HG03060 (cell line): ENCODE data around the gene PROB1.
"Not testable (repeated sequence)": the region's sequence is repeated elsewhere in the genome, so short reads cannot be mapped to it uniquely, and the experiment has no call there.

ENCODE experiments used
- ATAC-seq: cut with Tn5 transposase; IDR thresholded peaks from one replicate; pipeline ENCODE4 v1.9.1; 2021; ENCODE audit warnings: low read depth, moderate number of reproducible peaks; ENCODE audit not compliant: unreplicated experiment

Gene PROB1

DNA sequence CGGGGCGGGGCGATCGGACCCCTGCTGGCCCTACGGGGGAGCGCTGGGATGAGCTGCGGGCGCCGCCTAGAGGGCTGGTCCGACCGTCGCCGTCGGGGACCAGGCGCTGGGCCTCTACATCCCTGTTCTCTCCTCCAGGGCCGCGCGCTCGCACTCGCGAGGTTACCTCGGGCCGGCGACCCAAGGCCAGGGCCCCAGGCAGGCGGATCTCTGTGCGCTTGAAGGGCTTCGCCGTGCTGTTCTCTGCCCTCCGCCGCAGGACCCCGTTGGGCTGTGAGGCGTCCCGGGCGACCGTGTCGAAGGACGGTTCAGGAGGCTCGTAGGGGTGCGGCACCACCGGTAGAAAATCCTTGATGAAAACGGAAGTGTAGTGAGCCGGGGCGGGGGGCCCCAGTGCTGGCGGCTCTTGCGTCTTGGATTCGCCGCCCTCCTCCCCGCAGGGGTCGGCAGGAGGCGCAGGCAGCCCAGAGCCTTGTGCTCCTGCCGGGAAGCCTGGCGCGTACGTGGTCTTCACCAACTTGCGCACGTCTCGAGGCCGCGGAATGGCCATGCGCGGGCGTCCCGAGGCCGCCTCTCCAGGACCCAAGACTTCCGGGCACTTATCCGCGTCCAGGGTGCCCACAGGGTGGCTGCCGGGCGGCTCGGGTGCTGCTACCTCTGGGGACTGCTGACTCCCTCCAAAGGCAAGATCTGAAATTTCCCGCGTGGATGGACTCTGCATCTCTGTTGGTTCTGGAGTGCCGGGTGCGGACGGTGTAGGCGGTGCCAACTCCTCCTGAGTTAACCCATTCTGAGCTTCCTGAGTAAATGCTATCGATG lies 2.0 kb downstream of the PROB1 start:
- no peak for ATAC-seq

DNA sequence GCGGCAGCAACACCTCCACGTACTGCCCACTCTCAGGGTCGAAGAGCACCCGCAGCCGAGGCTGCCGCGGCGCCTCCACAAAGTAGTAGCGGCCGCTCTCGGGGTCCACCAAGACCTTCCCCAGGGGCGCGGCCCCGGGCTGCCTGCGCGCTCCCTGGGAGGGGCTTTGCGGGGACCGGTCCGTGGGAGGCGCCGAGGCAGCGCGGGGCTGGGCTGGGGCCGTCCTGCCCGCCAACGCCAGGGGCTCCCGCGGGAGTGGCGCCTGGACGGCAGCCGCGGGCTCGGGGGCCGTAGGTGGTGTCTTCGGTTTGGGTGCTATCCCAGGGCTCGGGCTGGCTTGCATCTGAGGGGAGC lies 2.6 kb downstream of the PROB1 start:
- no peak for ATAC-seq

DNA sequence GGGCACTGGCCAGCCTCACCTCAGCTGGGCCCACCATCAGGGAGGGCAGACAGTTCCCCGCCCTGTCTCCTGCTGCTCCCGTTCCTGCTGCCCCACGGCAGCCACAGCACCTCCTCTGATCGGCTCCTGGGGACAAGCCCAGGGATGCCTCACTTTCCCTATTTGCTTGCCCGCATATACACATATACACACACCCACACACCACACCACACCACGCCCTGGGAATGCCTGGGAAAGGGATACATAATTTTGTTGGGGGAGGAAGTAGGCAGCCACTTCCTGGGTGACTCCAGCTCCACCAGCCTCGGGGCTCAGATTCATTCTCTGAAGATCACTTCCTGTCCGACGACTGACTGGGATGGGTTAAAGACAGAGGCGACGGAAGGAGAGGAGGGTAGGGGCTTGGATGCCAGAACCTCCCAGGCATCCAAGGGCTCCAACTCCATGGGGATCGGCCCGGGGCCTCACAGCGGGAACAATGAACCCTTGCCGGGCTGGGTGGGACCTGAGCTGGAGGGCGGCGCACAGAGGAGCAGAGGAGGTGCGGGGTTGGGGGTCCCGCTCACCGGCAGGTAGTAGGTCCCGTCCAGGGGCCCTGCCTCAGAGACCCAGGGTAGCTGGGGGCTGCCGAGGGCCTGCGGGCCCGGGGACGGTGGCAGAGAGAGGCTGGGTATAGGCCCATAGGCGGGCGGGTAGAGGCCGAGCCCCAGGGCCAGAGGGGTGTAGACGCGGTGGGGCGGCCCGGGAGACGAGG lies 3.2 kb downstream of the PROB1 start:
- ATAC-seq: no peak

GRCh38 chr5:139390639-139391569 lies 4.0 kb downstream of the PROB1 start:
- ATAC-seq: no peak

GRCh38 chr5:139389701-139390638 lies 4.9 kb downstream of the PROB1 start, which contains the start of gene MZB1:
MZB1 (minus strand) TSS chr5:139389913; CDS start chr5:139389856, 57 bp downstream.
- ATAC-seq: peak; percentile 31

DNA sequence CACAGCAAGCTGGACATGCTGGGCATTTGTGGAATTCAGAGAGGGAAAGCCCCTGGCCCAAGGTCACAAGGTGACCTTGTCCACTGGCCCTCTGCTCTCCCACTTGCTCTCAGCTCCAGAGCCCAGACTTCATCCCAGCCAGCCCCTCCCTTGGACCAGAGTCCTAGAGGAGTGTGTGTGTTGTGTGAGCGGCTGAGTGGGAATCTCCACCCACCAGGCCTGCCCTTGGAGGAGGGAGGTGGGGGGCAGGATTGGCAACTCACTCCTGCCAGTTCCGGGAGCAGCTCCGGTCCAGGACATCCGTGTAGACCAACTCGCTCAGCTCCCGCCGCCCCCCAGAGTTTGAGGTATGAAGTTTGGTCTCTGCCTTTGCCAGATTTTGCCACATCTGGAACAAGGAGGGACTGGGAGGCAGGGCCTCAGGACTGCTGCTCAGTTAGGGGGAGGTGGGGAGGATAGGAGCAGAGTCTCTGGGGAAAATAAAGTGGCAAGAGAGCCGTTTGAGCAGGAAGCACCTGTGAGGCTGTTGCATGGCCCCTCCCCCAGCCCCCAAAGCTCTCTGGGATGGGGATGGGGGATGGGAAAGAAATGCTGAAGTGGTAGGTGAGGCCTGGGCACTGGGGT lies 6.6 kb downstream of the PROB1 start:
- ATAC-seq: no peak

GRCh38 chr5:139387611-139388197 lies 7.2 kb downstream of the PROB1 start:
- no peak for ATAC-seq

DNA sequence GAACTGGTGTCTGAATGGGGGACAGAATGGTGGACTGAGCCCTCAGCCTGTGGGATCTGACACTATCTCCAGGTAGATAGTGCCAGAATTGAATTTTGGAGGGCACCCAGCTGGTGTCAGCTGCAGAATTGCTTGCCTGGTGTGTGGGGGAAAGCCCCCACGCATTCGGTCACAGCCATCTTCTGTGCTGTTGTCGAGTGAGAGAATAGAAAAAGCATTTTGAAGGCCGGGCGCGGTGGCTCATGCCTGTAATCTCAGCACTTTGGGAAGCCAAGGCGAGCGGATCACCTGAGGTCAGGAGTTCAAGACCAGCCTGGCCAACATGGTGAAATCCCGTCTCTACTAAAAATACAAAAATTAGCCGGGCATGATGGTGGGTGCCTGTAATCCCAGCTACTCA lies 7.9 kb downstream of the PROB1 start:
- not testable (repeated sequence) for ATAC-seq

DNA sequence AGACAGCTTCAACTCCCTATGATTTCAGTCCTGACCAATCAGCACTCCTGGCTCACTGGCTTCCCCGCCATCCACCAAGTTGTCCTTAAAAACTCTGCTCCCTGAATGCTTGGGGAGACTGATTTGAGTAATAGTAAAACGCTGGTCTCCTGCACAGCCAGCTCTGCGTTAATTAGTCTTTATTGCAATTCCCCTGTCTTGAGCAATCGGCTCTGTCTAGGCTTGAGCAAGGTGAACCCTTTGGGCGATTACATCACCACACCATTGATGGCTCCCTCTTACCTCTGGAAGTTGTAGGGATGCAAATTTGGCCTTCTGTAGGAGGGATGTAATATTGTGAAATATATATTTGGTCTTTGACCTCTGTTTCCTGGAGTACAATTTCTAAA lies 8.9 kb downstream of the PROB1 start:
- no peak for ATAC-seq

- ATAC-seq: no peak
Observed at GRCh38 chr5:139385061-139386049, 9.5 kb downstream of the PROB1 start.

DNA sequence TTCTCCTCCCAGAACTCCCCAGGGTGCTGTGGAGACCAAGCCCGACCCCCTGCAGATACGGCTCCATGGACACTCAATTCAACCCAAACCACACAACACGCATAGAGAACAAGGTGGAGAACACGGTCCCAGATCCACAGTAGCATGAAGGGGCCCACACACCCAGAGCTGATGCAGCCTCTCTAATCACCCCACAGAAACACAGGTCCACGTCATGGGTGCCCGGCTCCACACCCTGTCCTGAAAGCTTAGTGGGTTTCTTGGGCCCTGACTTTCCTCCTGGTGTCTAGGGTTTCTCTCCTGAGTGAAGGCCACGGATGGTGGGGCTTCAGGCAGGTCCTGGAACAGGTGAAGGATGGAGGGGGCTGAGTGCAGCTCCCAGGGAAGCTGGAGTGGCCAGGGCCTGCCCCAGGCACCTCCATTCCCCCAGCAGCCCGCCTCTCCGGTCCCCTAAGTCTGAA lies 10.3 kb downstream of the PROB1 start:
- ATAC-seq: no peak

- no peak for ATAC-seq
Observed at GRCh38 chr5:139383993-139384590, 10.8 kb downstream of the PROB1 start.

DNA sequence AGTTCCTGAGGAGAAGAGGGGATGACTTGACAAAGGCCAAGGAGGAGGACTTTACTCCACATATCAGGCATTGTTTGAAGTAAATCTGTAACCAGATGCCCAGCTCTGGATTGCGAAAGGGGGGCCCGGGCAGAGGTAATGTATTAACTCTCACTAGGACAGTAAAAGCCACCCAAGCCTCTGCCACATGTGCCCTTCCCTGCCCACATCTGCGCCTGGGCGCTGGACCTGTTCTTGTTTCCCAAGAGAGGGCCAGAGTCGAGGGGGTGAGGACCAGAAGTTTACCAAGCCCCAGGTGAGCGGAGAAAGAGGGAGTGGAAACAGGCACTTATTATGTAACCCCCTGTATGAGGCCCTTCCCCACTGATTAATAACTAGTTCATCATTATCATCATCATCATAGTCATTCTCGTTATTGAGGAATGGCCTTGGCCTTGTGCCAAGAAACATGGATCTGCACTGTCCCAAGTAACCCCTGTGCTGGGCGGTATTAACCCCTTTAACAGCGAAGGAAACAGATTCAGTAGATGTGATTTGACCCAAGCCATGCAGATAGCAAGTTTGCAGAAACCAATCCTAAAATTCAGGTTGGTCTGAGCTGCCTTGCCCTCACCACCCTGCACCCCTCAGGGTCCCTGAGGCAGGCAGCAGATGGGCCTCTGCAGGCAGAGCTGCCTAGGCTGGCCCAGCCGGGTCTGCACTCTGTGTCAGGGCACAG lies 11.5 kb downstream of the PROB1 start, which contains the start of gene SLC23A1:
Gene SLC23A1, minus strand, starts transcription at position 23 of the 718 bp plus-strand sequence. CDS start 44 bp downstream, outside the sequence.
- ATAC-seq: no peak

DNA sequence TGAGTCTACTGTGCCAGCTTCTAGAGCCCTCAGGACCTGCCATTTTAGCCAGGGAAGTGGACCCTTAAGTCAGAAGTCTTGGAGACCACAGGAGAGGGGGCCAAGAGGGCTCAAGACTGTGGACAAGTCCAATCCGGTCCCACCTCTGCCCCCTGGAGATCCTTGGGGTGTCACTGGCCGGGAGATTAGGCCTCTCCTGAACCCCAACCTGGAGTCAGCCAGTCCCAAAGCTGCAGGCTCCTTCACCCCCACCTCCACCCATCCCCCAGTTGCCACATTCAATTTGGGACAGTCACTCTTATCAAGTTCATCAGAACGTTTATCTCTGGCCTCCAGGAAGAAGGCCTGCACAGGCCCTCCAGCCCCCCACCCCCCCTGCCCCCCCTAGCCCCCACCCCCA lies 12.1 kb downstream of the PROB1 start:
- ATAC-seq: no peak

- no peak for ATAC-seq
Observed at GRCh38 chr5:139381837-139382761, 12.8 kb downstream of the PROB1 start.
